H1 (cell line): ENCODE data around the gene C2CD3. TPM values are rescaled to one million over a fixed set of nuclear protein-coding genes. Genes with fewer than 3 reads are reported as not detected.

ENCODE experiments used
- CTCF ChIA-PET: fragments of 300-600 bp; sonication (Branson Sonifier 250); formaldehyde crosslinking; loops from one replicate; lab custom pipeline; 2021; ENCODE audit not compliant: partially characterized antibody; lab: Charles Lee
- POLR2A ChIA-PET: fragments of 300-600 bp; sonication (Branson Sonifier 250); formaldehyde crosslinking; loops from one replicate; lab custom pipeline; 2021; ENCODE audit warnings: inconsistent platforms; ENCODE audit not compliant: partially characterized antibody; lab: Charles Lee
- DNase-seq, 2 experiments: peaks; one replicate each; pipeline versions ENCODE4 v3.0.0 to v3.0.0-alpha.2; 2010 to 2022; ENCODE audit warnings: low spot score in 2 of 2, low read depth in 1 of 2, mixed read lengths in 1 of 2
- FAIRE-seq: peaks from 2 replicates; lab custom pipeline; 2011; peaks lifted over from hg19 to GRCh38; lab: Jason Lieb, UNC
- H2AFZ ChIP-seq: 2 replicates; pipeline ENCODE4 v1.8.1; 2012; ENCODE audit warnings: low read length, inconsistent platforms
- H2AK5ac ChIP-seq: 2 replicates; pipeline ENCODE4 v1.6.1; 2013; ENCODE audit warnings: low read depth, low read length
- H2BK120ac ChIP-seq: replicated peaks from 2 replicates; pipeline ENCODE3; 2013; ENCODE audit warnings: low read depth, low read length, inconsistent platforms
- H2BK12ac ChIP-seq: 2 replicates; pipeline ENCODE4 v1.6.1; 2013; ENCODE audit warnings: low read depth, low read length
- H2BK15ac ChIP-seq: 2 replicates; pipeline ENCODE4 v1.6.1; 2013; ENCODE audit warnings: low read length
- H2BK20ac ChIP-seq: 2 replicates; pipeline ENCODE4 v1.6.1; 2013; ENCODE audit warnings: low read length
- H2BK5ac ChIP-seq: 2 replicates; pipeline ENCODE4 v1.6.1; 2013; ENCODE audit warnings: low read depth, low read length
- H3K14ac ChIP-seq: 2 replicates; pipeline ENCODE4 v1.6.1; 2013; ENCODE audit warnings: inconsistent platforms; ENCODE audit not compliant: insufficient read length
- H3K18ac ChIP-seq: 2 replicates; pipeline ENCODE4 v1.6.1; 2013; ENCODE audit warnings: low read length; ENCODE audit errors: extremely low read depth
- H3K23ac ChIP-seq: 2 replicates; pipeline ENCODE4 v1.6.1; 2013; ENCODE audit warnings: inconsistent platforms; ENCODE audit not compliant: insufficient read length
- H3K23me2 ChIP-seq: 2 replicates; pipeline ENCODE4 v1.6.1; 2013; ENCODE audit warnings: low read depth, low read length
- H3K27ac ChIP-seq: 2 replicates; pipeline ENCODE4 v1.6.1; 2011; ENCODE audit warnings: low read depth, low read length, inconsistent platforms
- H3K27me3 ChIP-seq, 4 experiments: replicated peaks in 1 of 4; 1 replicate in 1 of 4; 2 replicates in 3 of 4; pipeline versions ENCODE4 v1.6.1 to v1.8.1; 2011 to 2013; ENCODE audit warnings: low read length in 3 of 4, mild to moderate bottlenecking in 3 of 4, inconsistent platforms in 2 of 4, mixed read lengths in 2 of 4, moderate library complexity in 1 of 4; ENCODE audit not compliant: control insufficient read depth in 3 of 4, insufficient read depth in 3 of 4; ENCODE audit errors: extremely low read depth in 1 of 4
- H3K36me3 ChIP-seq, 4 experiments: 2 replicates each; pipeline versions ENCODE4 v1.6.1 to v1.8.1; 2011 to 2013; ENCODE audit warnings: mild to moderate bottlenecking in 4 of 4, low read length in 3 of 4, moderate library complexity in 2 of 4, control low read depth in 1 of 4, inconsistent platforms in 1 of 4; ENCODE audit not compliant: insufficient read depth in 4 of 4, control insufficient read depth in 2 of 4
- H3K4ac ChIP-seq: replicated peaks from 2 replicates; pipeline ENCODE3; 2013; ENCODE audit warnings: low read length, low read depth, mixed read lengths, inconsistent platforms; ENCODE audit not compliant: insufficient read length
- H3K4me1 ChIP-seq, 4 experiments: replicated peaks in 1 of 4; 1 replicate in 1 of 4; 2 replicates in 3 of 4; pipeline versions ENCODE4 v1.6.1 to v1.8.1; 2011 to 2013; ENCODE audit warnings: low read length in 3 of 4, inconsistent platforms in 2 of 4, mixed read lengths in 1 of 4; ENCODE audit not compliant: insufficient read depth in 4 of 4, control insufficient read depth in 3 of 4
- H3K4me2 ChIP-seq, 2 experiments: 2 replicates each; pipeline versions ENCODE4 v1.6.1 to v1.8.1; 2011 to 2013; ENCODE audit warnings: low read depth in 2 of 2, low read length in 2 of 2, control low read depth in 1 of 2, inconsistent platforms in 1 of 2, mild to moderate bottlenecking in 1 of 2; ENCODE audit not compliant: insufficient read depth in 1 of 2
- H3K4me3 ChIP-seq, 4 experiments: fragments of 200-600, 300-600 bp in 1 of 4; sonication (generic), shearing (Covaris generic), sonication (Bioruptor Twin) in 1 of 4; 2 replicates each; pipeline versions ENCODE4 v1.5.1 to v1.8.1; 2011 to 2016; ENCODE audit warnings: low read length in 4 of 4, low read depth in 3 of 4, control low read depth in 2 of 4, inconsistent platforms in 2 of 4, mild to moderate bottlenecking in 2 of 4, mixed read lengths in 1 of 4, moderate library complexity in 1 of 4; ENCODE audit not compliant: insufficient read depth in 2 of 4; ENCODE audit errors: extremely low read depth in 1 of 4
- H3K56ac ChIP-seq: replicated peaks from 2 replicates; pipeline ENCODE3; 2013; ENCODE audit warnings: low read depth, mild to moderate bottlenecking, mixed read lengths, low read length, inconsistent platforms; ENCODE audit not compliant: insufficient read length
- H3K79me1 ChIP-seq: 2 replicates; pipeline ENCODE4 v1.6.1; 2013; ENCODE audit warnings: low read depth, low read length, control low read depth
- H3K79me2 ChIP-seq, 2 experiments: 2 replicates each; pipeline versions ENCODE4 v1.6.1 to v1.8.1; 2012 to 2013; ENCODE audit warnings: low read length in 2 of 2, mild to moderate bottlenecking in 2 of 2, inconsistent platforms in 1 of 2; ENCODE audit not compliant: insufficient read depth in 2 of 2, control insufficient read depth in 1 of 2
- H3K9ac ChIP-seq, 4 experiments: replicated peaks in 1 of 4; 1 replicate in 1 of 4; 2 replicates in 3 of 4; pipeline versions ENCODE4 v1.6.1 to v1.8.1; 2011 to 2013; ENCODE audit warnings: low read depth in 3 of 4, low read length in 3 of 4, control low read depth in 2 of 4, mild to moderate bottlenecking in 2 of 4, moderate library complexity in 2 of 4, inconsistent platforms in 1 of 4; ENCODE audit errors: extremely low read depth in 1 of 4
- H3K9me3 ChIP-seq, 2 experiments: 2 replicates each; pipeline versions ENCODE4 v1.6.1 to v1.8.1; 2012 to 2013; ENCODE audit warnings: mild to moderate bottlenecking in 2 of 2, moderate library complexity in 2 of 2, control low read depth in 1 of 2, inconsistent platforms in 1 of 2, low read depth in 1 of 2, low read length in 1 of 2, mixed read lengths in 1 of 2; ENCODE audit not compliant: insufficient read depth in 2 of 2
- H4K20me1 ChIP-seq, 2 experiments: replicated peaks in 1 of 2; 2 replicates each; pipeline versions ENCODE3 to v1.8.1; 2011 to 2013; ENCODE audit warnings: inconsistent platforms in 2 of 2, low read length in 2 of 2, mild to moderate bottlenecking in 1 of 2; ENCODE audit not compliant: insufficient read depth in 2 of 2, control insufficient read depth in 1 of 2
- H4K5ac ChIP-seq: 2 replicates; pipeline ENCODE4 v1.6.1; 2013; ENCODE audit warnings: low read length, low read depth, mixed read lengths, inconsistent platforms; ENCODE audit not compliant: insufficient read length
- H4K8ac ChIP-seq: 2 replicates; pipeline ENCODE4 v1.8.0; 2013; ENCODE audit warnings: mild to moderate bottlenecking, moderate library complexity, low read length, inconsistent platforms; ENCODE audit not compliant: insufficient read depth; ENCODE audit errors: extremely low read depth
- H4K91ac ChIP-seq: replicated peaks from 2 replicates; pipeline ENCODE3; 2013; ENCODE audit warnings: low read length, mixed read lengths, inconsistent platforms; ENCODE audit not compliant: insufficient read length
- ASH2L ChIP-seq: fragments of 200-600, 300-600 bp; sonication (generic); IDR thresholded peaks from one replicate; pipeline ENCODE4 v1.7.1; 2017; ENCODE audit warnings: low read length
- E2F6 ChIP-seq: IDR thresholded peaks from 2 replicates; pipeline ENCODE4 v1.6.1; 2012; ENCODE audit warnings: inconsistent platforms
- KDM5A ChIP-seq: fragments of 200-600 bp; IDR thresholded peaks from 2 replicates; pipeline ENCODE4 v1.7.1; 2012; ENCODE audit warnings: mild to moderate bottlenecking, low read length, inconsistent platforms, mixed read lengths
- NANOG ChIP-seq: IDR thresholded peaks from 2 replicates; pipeline ENCODE4 v1.6.1; 2011; ENCODE audit warnings: low read length, low read depth, mild to moderate bottlenecking, inconsistent platforms; ENCODE audit not compliant: insufficient read depth, poor library complexity, severe bottlenecking
- POU5F1 ChIP-seq: IDR thresholded peaks from 2 replicates; pipeline ENCODE4 v1.6.1; 2011; ENCODE audit warnings: low read depth, mild to moderate bottlenecking, low read length, moderate library complexity
- SP1 ChIP-seq: IDR thresholded peaks from 2 replicates; pipeline ENCODE4 v1.6.1; 2011; ENCODE audit warnings: low read depth, low read length
- SP2 ChIP-seq: IDR thresholded peaks from 2 replicates; pipeline ENCODE4 v1.6.1; 2012; ENCODE audit warnings: mild to moderate bottlenecking, low read length, inconsistent platforms
- SP4 ChIP-seq: IDR thresholded peaks from 2 replicates; pipeline ENCODE4 v1.6.1; 2012; ENCODE audit warnings: low read length, inconsistent platforms
- SRF ChIP-seq: IDR thresholded peaks from 2 replicates; pipeline ENCODE4 v1.6.1; 2011; ENCODE audit warnings: mild to moderate bottlenecking, low read depth, low read length, moderate library complexity
- TCF12 ChIP-seq: IDR thresholded peaks from 2 replicates; pipeline ENCODE4 v1.6.1; 2011; ENCODE audit warnings: low read depth, mild to moderate bottlenecking, low read length
- USF2 ChIP-seq: IDR thresholded peaks from 2 replicates; pipeline ENCODE4 v1.6.1; 2011; ENCODE audit warnings: low read length, improper control_type of control experiment
- WGBS, 2 experiments: shearing (Covaris generic) in 1 of 2; methylation state at CpG; one replicate each; pipeline versions ENCODE4 v1.1.6 to v1.1.7; 2013 to 2015; ENCODE audit warnings: low lambda C conversion rate in 2 of 2, mixed read lengths in 2 of 2, inconsistent platforms in 1 of 2, low coverage in 1 of 2, missing lambda C conversion rate in 1 of 2; ENCODE audit not compliant: insufficient replicate concordance in 2 of 2, insufficient coverage in 1 of 2, insufficient read length in 1 of 2; ENCODE audit errors: extremely low coverage in 1 of 2, missing lambda C conversion rate in 1 of 2; 5-methylcytosine and 5-hydroxymethylcytosine counted together
- polyA plus RNA-seq, 7 experiments: library from polyadenylated mRNA; depleted of rRNA in 3 of 7; stranded (reverse) in 5 of 7; unstranded in 2 of 7; fragments of >200 nt in 5 of 7; fragments of 200-250 nt in 2 of 7; gene quantifications; 1 replicate in 5 of 7; 2 replicates in 1 of 7; 4 replicates in 1 of 7; pipeline versions ENCODE4 v1.2.1 to v1.2.3, GENCODE V29; 2011 to 2013; ENCODE audit warnings: missing spikeins in 2 of 7, mixed read lengths in 2 of 7
- total RNA-seq: library from RNA; stranded (reverse); fragmentation: NEBNext Ultra II Directional; extraction: Animal tissue kit (Norgen Biotek cat#: 25700); gene quantifications from 2 replicates; pipeline ENCODE4 v1.2.1, GENCODE V29; 2021

The C2CD3 gene
- total and polyA plus RNA-seq, 2 of the 8 experiments (the other 6 are each of a cell fraction or from before 2014, with no cell fraction given): 11.0 to 29.1 TPM

- no peak overlapping the region for H2BK15ac ChIP-seq
- H3K14ac ChIP-seq: no peak overlapping the region
- no peaks in the 10 kb centered on the region for H3K4me1 ChIP-seq
- H3K9me3 ChIP-seq: no peaks in the 10 kb centered on the region
- H3K27ac ChIP-seq: no peak overlapping the region
- ChIA-PET CTCF (interaction anchor here (0.8 to 1.1 kb wide), 2 partner anchors 13 to 29 kb away, joined by 3 read pairs; no protein-coding TSS in a partner anchor), POLR2A (no interaction called here)
- no peak overlapping the region for H3K18ac ChIP-seq
- no peak overlapping the region for H3K23ac ChIP-seq
- no peak overlapping the region for H4K5ac ChIP-seq
- H3K56ac ChIP-seq: no peak overlapping the region
- H2BK20ac ChIP-seq: no peak overlapping the region
- H3K4me3 ChIP-seq: no peak overlapping the region
- no peak overlapping the region for H2BK12ac ChIP-seq
- H4K91ac ChIP-seq: no peak overlapping the region
- H2AFZ ChIP-seq: no peak overlapping the region
- no peak for TF ChIP-seq TCF12
- TF ChIP-seq ASH2L: no peak
- TF ChIP-seq NANOG: no peak
- TF ChIP-seq SRF: no peak
- TF ChIP-seq KDM5A: no peak
- no peak for TF ChIP-seq SP2
- no peak for TF ChIP-seq SP1
- TF ChIP-seq POU5F1: no peak
- TF ChIP-seq E2F6: no peak
- no peak for TF ChIP-seq SP4
- TF ChIP-seq USF2: no peak
- H2BK120ac ChIP-seq: no peak overlapping the region
- no peaks in the 10 kb centered on the region for H3K23me2 ChIP-seq
- no peak overlapping the region for H3K9ac ChIP-seq
- DNase-seq: no peak
- H4K20me1 ChIP-seq: no peaks in the 10 kb centered on the region
- H3K36me3 ChIP-seq: peaks cover 0 to 3% (median 1%) of the 10 kb centered on the region in 4 experiments; a peak in 3 of 8 replicates
- no peaks in the 10 kb centered on the region for H3K79me2 ChIP-seq
- no peak overlapping the region for H2BK5ac ChIP-seq
- H3K4ac ChIP-seq: no peak overlapping the region
- no peak overlapping the region for H3K4me2 ChIP-seq
- H3K79me1 ChIP-seq: no peaks in the 10 kb centered on the region
- FAIRE-seq: no peak
- H4K8ac ChIP-seq: no peak overlapping the region
- WGBS, 2 experiments: 92% methylated on average over 5 of the region's 5 CpGs; no CpG with 5 or more reads in 1 of the 2 experiments
- no peak overlapping the region for H2AK5ac ChIP-seq
- no peaks in the 10 kb centered on the region for H3K27me3 ChIP-seq
Measured at GRCh38 chr11:74121804-74122203, 49.0 kb downstream of the C2CD3 start.
